Naive B cell (primary cell): ENCODE data around the gene AKR1D1. TPM values are rescaled to one million over a fixed set of nuclear protein-coding genes. Genes with fewer than 3 reads are reported as not detected.

Experiments used
- ATAC-seq, 2 donors: fragments of 150-1000 bp; cut with Tn5 transposase; 2 replicates each; pipeline ENCODE4 v1.10.0; 2021; ENCODE audit warnings: low read depth in 2 of 2, mild to moderate bottlenecking in 2 of 2, moderate library complexity in 2 of 2
- DNase-seq: peaks from one replicate; pipeline ENCODE4 v3.0.0; 2022
- H3K27ac Mint-ChIP-seq, 6 donors: one replicate each; pipeline ENCODE4 v1.8.0; 2020 to 2022; ENCODE audit warnings: mild to moderate bottlenecking in 6 of 6, mixed read lengths in 6 of 6, moderate library complexity in 5 of 6, inconsistent platforms in 2 of 6
- H3K27me3 Mint-ChIP-seq, 3 donors: one replicate each; pipeline ENCODE4 v1.8.0; 2021 to 2022; ENCODE audit warnings: mixed read lengths in 3 of 3, mild to moderate bottlenecking in 1 of 3
- H3K36me3 Mint-ChIP-seq, 2 donors: one replicate each; pipeline ENCODE4 v1.8.0; 2020 to 2022; ENCODE audit warnings: mixed read lengths in 2 of 2, inconsistent platforms in 1 of 2, mild to moderate bottlenecking in 1 of 2
- H3K4me1 Mint-ChIP-seq, 3 donors: one replicate each; pipeline ENCODE4 v1.8.0; 2020 to 2022; ENCODE audit warnings: mixed read lengths in 3 of 3, inconsistent platforms in 1 of 3, mild to moderate bottlenecking in 1 of 3, moderate library complexity in 1 of 3
- H3K4me3 Mint-ChIP-seq, 8 donors: one replicate each; pipeline ENCODE4 v1.8.0; 2020 to 2022; ENCODE audit warnings: mild to moderate bottlenecking in 8 of 8, mixed read lengths in 8 of 8, moderate library complexity in 8 of 8, inconsistent platforms in 2 of 8
- H3K9me3 Mint-ChIP-seq, 7 donors: one replicate each; pipeline ENCODE4 v1.8.0; 2020 to 2022; ENCODE audit warnings: mixed read lengths in 7 of 7, mild to moderate bottlenecking in 5 of 7, inconsistent platforms in 2 of 7, moderate library complexity in 1 of 7
- polyA plus RNA-seq, 6 donors: library from polyadenylated mRNA; unstranded; fragments of 300-500 nt; fragmentation: Illumina TruSeq; gene quantifications; one replicate each; pipeline ENCODE4 v1.2.3, GENCODE V29; 2021; ENCODE audit warnings: low read depth in 6 of 6

Gene AKR1D1
- polyA plus RNA-seq, 6 donors from 2014 or later, result not detected

GRCh38 chr7:138166681-138167080 lies 90.4 kb downstream of the AKR1D1 start:
- ATAC-seq, result no peak
- H3K27me3 Mint-ChIP-seq, result peaks cover 0 to 10% (median 0%) of the 10 kb centered on the region in 3 donors
- H3K9me3 Mint-ChIP-seq, result peaks cover 0 to 25% (median 16%) of the 10 kb centered on the region in 7 donors
- peaks cover 0 to 6% (median 0%) of the 10 kb centered on the region in 3 donors for H3K4me1 Mint-ChIP-seq
- peaks cover 14% of the 10 kb centered on the region in 2 donors for H3K36me3 Mint-ChIP-seq
- DNase-seq, result no peak
- no peak overlapping the region for H3K27ac Mint-ChIP-seq
- no peak overlapping the region for H3K4me3 Mint-ChIP-seq

- no peak for DNase-seq
- H3K4me1 Mint-ChIP-seq, result peaks cover 0 to 6% (median 0%) of the 10 kb centered on the region in 3 donors
- peaks cover 0 to 10% (median 0%) of the 10 kb centered on the region in 3 donors for H3K27me3 Mint-ChIP-seq
- no peak overlapping the region for H3K27ac Mint-ChIP-seq
- H3K4me3 Mint-ChIP-seq, result no peak overlapping the region
- H3K9me3 Mint-ChIP-seq, result peaks cover 0 to 25% (median 17%) of the 10 kb centered on the region in 7 donors
- H3K36me3 Mint-ChIP-seq, result peaks cover 14% of the 10 kb centered on the region in 2 donors
- ATAC-seq, result no peak
Observed at GRCh38 chr7:138167222-138167621, 91.0 kb downstream of the AKR1D1 start.

- Mint-ChIP-seq H3K27me3 (peaks cover 0 to 10% (median 3%) of the 10 kb centered on the region in 3 donors), H3K4me3 (peak overlapping the region in 1 of 8 donors; percentile 0), H3K27ac (no peak overlapping the region), H3K9me3 (peaks cover 0 to 28% (median 17%) of the 10 kb centered on the region in 7 donors), H3K4me1 (peaks cover 0 to 6% (median 0%) of the 10 kb centered on the region in 3 donors), H3K36me3 (peaks cover 14% of the 10 kb centered on the region in 2 donors)
- ATAC-seq (no peak), DNase-seq (no peak)
Observed at GRCh38 chr7:138167869-138168296, 91.6 kb downstream of the AKR1D1 start.

Other genes starting within 250 kb of the AKR1D1 start
- not detected for gene DGKI, start 229.5 kb upstream of the AKR1D1 start, polyA plus RNA-seq
- gene CREB3L2, start 74.4 kb upstream of the AKR1D1 start, polyA plus RNA-seq, result 10 to 100 TPM in 5 of 6 donors, 1 to 10 TPM in 1; 8.0 to 26.6 (median 19.5) TPM